SKM-1 treated with dmso at 0.1 percent for 144 hours (cell line): ENCODE results near the gene DNAJC10.
"Not testable (repeated sequence)": the region's sequence is repeated elsewhere in the genome, so short reads cannot be mapped to it uniquely, and the experiment has no call there.

Source experiments
- DNase-seq: peaks from one replicate; lab custom pipeline; 2025; ENCODE audit not compliant: unreplicated experiment; lab: John Stamatoyannopoulos, UW

DNAJC10 gene, protein sequence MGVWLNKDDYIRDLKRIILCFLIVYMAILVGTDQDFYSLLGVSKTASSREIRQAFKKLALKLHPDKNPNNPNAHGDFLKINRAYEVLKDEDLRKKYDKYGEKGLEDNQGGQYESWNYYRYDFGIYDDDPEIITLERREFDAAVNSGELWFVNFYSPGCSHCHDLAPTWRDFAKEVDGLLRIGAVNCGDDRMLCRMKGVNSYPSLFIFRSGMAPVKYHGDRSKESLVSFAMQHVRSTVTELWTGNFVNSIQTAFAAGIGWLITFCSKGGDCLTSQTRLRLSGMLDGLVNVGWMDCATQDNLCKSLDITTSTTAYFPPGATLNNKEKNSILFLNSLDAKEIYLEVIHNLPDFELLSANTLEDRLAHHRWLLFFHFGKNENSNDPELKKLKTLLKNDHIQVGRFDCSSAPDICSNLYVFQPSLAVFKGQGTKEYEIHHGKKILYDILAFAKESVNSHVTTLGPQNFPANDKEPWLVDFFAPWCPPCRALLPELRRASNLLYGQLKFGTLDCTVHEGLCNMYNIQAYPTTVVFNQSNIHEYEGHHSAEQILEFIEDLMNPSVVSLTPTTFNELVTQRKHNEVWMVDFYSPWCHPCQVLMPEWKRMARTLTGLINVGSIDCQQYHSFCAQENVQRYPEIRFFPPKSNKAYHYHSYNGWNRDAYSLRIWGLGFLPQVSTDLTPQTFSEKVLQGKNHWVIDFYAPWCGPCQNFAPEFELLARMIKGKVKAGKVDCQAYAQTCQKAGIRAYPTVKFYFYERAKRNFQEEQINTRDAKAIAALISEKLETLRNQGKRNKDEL

DNA sequence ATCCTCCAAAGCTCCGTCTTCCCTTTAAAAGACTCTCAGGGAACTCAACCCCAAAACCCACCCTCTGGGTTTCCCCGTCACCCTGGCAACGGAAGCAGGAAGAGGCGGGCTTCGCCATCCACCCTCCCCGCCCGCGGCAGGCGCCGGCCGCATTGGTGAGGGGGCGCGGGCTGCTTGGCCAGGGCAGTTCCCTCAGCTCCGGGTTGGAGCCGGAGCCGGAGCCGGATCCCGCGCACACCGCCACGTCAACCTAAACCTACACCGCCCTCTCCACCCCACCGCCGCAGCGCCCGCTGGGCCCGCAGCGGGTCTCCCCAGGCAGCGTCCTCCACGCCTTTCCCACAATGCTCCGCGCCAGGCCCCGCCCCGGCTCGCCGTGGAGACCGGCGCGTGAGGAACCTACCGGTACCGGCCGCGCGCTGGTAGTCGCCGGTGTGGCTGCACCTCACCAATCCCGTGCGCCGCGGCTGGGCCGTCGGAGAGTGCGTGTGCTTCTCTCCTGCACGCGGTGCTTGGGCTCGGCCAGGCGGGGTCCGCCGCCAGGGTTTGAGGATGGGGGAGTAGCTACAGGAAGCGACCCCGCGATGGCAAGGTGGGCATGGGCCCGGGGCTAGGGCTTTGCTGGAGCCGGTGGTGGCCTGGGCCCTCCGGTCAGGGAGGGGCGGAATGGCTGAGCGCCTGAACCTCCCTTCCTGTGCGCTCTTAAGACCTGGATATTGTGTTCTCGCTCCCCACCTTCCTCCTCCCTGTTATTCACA, at the start of gene DNAJC10:
Gene DNAJC10 (plus strand): TSS at position 366 of the 758 bp plus-strand sequence. CDS start 1,830 bp downstream, outside the sequence.
- peak; percentile 85 for DNase-seq

DNA sequence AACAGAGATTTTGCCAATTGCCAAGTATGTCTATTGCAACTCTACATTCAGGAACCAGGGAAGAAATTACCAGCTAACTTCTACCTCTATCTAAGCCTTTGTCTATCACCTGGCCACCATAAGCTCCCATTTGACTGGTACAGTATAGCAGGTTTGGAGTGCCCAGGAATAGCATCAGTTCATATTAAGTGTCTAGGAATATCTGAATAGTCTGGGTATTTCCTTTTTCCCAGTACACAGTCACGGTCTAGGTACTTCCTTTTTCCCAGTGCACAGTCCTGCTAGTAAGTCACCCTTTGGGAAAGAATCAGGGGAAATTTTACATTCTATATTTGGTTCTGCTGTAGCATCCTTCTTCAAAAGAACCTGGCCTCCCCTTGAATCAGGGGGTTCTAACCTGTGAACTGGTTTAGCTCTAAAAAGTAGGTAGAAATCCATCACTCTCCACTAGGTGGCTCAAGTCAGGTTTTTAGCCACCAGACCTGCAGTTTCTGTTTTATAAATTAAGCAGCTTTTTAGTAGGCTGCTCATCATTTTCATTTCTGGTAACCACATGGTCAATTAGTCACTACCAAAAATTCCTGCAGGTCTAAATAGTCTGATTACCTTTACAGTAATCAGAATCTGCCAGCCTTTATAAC, 49.3 kb upstream of the DNAJC10 start:
- DNase-seq: peak; percentile 19

DNA sequence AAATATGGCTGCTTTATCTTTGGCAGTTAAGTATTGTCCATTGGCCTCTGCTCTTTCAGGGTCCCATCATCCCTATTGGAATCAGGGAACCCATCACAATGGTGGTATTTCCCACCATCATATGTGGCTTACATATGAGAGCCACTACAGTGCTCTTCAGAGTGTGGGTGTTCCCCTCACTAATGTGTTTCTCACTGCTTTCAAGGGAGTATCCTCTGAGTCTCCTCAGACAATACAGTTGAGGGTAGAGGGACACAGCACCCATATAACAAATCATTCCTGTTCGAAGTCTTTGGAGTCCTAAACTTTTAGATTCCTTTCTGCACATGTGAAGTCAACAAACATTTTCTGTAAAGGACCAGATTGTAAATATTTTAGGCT, 48.8 kb upstream of the DNAJC10 start:
- no peak for DNase-seq

DNA sequence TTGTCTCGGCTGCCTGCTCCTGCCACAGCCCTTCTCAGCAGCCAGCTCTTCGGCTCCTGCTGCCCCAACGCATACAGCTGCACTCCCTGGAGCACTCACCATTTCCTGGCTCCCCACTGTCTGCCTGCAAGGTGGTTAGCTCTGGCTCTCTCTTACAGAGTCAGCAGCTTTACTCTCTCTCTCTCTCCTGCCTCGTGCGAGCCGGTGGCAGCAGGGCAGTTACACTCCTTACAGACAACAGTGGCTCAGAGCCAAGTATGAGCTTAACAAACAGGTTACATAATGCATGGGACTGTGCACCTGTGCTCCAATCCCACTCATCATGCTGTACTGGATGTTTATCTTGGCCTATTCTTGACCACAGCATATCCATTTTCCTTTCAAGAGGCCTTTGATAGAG, 47.4 kb upstream of the DNAJC10 start:
- DNase-seq: no peak

DNA sequence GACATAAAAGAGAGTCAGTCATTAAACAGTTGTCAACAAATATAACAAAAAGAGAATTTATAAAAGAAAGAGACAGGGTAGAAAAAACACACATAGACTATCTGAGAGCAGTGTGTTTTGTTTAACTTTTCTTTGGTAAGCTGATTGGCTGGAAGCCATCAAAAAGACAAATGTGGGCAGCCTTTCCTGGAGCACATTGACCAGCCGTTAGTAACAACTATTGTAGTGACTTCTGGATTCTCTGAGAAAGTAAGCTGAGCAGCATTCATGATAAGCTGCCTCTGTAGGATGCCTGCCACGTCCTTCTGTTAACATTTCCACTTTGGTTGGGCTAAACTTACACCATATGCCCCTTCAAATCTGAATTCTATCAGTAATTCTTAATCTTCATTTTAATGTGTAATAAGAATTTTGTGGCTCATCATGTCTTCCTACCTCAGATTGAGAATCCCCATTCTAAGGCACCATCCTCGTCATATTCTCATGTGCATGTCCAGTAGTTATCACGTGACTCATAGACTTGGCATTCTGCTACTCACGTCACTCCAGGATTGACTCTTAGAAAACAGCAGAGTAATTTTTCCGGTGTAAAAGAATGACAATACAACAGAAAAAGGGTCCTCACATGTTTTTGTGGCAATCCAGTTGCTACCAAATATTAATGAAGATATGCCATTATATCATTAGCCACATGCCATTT, 43.4 kb upstream of the DNAJC10 start:
- no peak for DNase-seq

DNA sequence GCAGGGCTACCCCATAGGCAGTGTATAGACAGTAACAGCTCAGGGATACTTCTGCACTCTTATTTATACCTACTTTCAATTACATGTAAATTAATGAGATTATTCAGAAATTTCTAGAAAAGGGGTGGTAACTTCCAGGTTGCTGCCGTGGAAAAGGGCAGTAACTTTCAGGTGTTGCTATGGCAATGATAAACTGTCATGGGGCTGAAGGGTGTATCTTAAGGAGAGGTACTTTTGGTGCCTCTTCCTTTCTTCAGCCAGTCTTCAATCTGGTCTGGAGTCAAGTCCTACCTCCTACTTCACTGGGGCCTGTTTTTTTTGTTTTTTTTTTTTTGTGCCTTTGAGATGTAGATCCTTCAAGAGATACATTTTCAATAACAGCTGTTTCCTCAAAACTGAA, 35.2 kb upstream of the DNAJC10 start:
- DNase-seq: no peak

DNA sequence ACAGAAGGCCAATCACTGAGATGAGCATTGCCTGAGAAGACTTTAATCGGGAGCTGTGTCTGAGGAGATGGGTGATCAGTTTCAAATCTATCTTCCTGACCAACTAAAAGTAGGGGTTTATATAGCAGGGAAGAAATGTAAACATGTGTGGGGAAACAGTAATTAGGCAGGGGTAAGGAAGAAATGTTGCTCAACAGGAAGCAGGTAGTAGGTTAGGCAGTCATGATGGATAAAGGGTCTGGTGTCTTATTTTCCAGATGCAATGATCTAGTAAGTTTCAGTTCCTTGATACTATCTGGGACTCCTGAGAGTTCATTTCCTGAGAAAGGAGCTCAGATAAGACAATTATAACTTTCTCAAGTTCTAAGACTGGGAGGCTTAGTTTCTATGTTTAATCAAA, 33.8 kb upstream of the DNAJC10 start:
- DNase-seq: peak; percentile 48

DNA sequence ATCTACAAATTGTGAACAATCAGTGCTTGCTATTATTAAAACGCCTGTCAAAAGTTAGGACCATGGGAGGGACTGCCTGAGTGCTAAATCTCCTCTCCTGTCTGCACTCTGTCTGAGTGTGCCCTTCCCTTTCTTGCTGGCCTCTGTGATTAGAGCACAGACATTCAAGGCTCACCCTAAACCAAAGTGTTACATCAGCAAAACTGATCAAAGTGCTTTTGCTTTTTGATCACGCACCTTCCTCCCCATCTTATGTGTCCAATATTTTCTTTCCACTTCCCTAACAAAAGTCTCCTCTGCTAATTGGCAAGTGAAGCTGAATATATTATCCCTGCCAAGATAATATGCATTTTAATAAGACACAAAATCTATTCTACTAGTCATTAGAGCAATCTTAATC, 30.5 kb upstream of the DNAJC10 start:
- DNase-seq: no peak

DNA sequence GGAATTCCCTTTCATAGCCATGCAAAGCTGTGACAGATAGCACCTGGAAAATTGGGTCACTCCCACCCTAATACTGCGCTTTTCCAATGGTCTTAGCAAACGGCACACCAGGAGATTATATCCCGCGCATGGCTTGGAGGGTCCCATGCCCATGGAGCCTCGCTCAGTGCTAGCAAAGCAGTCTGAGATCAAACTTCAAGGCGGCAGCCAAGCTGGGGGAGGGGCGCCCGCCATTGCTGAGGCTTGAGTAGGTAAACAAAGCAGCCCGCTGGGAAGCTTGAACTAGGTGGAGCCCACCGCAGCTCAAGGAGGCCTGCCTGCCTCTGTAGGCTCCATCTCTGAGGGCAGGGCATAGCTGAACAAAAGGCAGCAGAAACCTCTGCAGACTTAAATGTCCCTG, 29.3 kb upstream of the DNAJC10 start:
- not testable (repeated sequence) for DNase-seq

DNA sequence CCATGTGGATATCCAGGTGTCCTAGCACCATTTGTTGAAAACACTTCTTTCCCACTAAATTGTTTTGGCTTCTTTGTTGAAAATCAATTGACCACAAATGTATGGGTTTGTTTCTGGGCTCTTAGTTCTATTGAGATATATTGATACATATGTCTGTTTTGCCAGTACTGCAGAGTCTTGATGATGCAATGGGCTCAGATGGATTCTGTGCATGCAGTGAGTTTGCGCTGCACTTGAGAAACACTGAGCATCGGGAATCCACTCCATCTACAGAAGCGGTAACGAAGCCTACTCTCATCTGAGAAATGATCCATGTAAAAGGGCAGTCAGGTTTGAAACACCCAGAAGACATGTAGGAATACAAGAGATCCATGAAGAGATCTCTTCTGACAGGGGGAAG, 21.9 kb upstream of the DNAJC10 start:
- no peak for DNase-seq

DNA sequence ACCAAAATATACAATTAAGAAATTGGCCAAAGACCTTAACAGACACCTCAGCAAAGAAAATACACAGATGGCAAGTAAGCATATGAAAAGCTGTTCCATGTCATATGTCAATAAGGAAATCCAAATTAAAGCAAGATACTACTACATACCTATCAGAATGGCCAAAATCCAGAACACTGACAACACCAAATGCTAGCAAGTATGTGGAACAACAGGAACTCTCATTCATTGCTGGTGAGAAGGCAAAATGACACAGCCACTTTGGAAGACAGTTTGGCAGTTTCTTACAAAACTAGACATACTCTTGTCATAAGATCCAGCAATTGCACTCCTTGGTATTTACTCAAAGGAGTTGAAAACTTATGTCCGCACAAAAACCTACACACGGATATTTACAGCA, 20.3 kb upstream of the DNAJC10 start:
- DNase-seq: no peak

DNA sequence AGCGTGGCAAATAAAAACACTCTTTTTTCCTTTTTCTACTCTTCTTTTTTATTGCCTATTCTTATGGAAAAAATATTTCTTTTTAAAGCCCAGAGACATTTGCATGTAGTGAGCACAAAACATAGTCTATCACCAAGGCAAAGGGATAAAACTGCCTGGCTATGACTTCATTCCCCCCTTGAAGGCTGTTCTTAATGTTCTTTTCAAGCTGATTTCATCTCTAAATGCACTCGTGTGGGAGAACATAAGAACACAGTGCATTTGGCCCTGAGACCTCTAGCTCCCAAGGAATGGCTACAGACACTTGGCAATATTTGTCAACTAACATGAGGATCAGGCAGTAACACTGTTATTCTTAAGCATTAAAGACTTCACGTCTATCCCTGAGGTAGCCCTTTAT, 17.4 kb upstream of the DNAJC10 start:
- DNase-seq: no peak

DNA sequence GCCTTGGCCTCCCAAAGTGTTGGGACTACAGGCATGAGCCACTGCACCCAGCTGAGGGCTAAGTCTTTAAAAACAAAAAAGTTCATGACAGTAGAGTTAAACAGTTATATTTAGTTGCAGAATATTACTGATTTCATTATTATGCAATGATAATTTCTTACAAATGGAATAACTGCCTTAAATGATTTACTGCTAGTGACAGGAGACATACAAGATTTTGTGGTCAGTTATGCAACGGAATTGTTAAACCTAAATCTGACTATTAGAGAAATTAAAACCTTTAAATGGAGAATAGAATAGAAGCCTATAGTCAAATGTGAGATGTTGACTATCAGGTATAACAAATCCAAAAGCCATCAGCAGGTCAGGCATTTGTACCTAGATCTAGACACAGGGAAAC, 10.3 kb upstream of the DNAJC10 start:
- DNase-seq: no peak

DNA sequence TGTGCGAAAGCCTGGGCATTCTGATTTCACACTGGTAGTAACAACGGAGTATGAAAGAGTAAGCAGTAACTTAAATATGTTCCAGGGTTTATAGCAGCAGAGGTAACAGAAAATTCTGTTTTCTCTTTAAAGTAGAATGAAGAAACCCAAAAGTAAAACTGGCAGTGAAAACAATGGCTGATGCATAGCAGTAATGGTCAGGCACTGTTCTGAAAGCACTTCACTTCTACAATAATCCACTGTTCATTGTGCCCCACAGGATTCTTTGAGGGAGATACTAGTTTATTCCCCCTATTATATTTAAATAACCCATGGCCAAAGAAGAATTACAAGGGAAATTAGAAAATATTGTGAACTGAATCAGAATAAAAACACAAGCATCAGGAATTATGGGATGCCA, 9.3 kb upstream of the DNAJC10 start:
- DNase-seq: no peak

DNA sequence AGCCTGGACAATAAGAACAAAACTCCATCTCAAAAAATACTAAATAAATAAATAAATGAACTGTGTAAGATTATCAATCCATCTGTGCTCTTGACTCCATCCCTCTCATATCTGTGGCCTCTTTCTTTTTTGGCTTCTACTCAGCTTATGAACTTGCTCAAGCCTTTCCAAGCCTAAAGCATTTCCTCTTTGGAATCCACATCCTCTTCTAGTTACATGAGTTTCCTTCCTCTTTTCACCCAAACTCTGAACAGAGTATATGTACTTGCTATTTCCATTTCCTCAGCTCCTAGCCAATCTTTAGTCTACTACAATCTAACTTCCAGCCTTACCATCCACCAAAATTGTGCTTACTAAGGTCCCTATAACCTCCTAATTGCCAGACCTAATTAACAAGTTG, 2.5 kb upstream of the DNAJC10 start:
- DNase-seq: peak; percentile 98

DNA sequence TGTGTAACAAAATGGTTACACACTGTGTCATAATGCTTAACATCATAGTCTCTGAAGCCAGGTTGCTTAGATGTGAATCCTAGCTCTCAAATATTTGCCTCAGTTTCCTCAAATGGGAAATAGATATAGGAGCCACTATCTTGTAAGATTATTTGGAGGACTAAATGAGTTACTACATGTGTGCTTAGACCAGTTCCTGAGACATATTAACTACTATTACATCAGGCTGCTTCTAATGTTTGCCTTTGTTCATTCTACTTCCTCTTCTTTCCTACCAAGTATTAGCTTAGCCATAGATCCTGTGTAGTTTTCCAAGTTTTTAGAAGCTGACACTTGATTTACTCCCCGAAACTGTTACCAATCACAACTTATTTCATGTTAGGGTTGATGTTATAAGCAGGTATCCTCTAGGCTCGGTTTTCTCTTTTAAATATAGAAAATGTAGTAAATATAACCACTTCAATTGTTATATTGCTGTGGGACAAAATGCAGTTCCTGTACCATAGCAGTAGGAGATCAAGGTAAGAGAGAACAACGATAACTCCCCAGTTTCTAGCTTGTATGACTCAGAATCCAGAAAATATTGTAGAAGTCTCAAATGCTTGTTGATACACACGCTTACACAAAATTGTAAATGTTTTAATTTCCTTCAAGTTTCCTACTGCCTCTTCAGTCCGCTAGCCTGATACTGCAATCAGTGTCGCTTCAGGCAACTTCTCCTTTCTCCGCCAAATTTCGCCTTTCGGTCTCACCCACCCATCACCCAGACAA, 751 bp upstream of the DNAJC10 start:
- DNase-seq: peak; percentile 79

DNA sequence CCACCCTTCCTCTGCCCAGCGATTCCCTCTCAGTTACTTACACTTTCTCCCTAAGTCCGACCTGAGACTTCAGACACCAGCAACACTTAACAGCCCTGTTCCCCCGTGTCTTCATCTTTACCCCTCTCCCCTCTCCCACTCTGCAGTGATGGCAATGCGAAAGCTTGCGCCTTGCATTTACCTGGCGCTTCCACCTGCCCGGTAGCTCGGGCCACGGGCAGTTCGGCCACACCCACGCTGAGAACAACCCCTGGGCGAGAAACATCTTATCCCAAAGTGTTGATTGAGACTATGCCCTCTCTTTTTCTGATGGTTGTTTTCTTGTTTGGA, 558 bp downstream of the DNAJC10 start:
- DNase-seq: no peak

DNA sequence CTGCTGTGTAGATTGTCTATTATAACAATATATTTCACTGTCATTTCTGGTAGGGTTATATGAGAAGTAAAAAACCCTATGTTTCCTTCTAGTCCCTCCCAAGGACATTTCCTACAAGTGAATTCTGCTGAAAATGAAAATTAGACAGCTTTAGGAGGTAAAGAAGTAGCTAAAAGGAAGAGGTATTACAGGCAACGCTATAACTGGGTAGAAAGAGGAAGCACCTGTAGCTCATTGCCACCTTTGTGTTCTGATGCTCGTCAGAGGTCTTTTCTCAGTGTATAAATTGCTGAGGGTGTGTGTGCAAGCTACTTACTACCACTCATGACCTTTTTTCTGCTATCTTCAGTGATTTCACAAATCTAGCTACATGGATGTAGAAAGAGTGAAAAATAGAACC, 1.4 kb downstream of the DNAJC10 start:
- no peak for DNase-seq

DNA sequence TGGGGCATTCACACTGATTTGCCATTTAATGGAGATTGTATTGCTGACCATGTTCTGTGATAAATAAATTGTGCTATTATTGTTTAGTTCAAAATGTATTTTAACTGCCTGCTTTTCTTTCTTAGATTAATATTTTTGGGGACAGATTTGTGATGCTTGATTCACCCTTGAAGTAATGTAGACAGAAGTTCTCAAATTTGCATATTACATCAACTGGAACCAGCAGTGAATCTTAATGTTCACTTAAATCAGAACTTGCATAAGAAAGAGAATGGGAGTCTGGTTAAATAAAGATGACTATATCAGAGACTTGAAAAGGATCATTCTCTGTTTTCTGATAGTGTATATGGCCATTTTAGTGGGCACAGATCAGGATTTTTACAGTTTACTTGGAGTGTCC, 1.8 kb downstream of the DNAJC10 start:
- DNase-seq: no peak

DNA sequence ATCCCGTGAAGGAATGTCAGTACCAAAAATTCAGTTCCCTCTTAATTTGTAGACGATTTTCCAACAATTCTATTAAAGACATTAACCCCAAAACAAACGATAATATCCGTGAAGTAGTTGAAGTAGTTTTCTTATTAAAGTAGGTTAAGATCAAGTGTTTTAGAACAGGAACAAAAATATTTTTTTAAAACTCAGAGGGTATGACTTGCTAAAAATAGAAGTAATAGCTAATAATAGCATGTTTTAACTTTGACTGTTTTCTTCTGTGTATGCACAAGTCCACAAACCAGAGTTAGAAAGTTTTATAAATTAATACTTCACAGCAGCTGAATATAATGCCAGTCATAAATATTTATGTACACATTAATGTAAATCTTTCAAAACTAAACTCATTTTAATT, 2.4 kb downstream of the DNAJC10 start:
- DNase-seq: no peak
